ENCODE data around the gene CRHBP. TPM values are rescaled to one million over a fixed set of nuclear protein-coding genes. Genes with fewer than 3 reads are reported as not detected.
A peak's percentile ranks its signal among the peaks of the same experiment; 100 is the strongest.
"Not testable (repeated sequence)": the region's sequence is repeated elsewhere in the genome, so short reads cannot be mapped to it uniquely, and the experiment has no call there.

CRHBP gene
- total and polyA plus RNA-seq, 2 donors (not counting 1 experiment from before 2014, with no cell fraction given), result 0.17 TPM

GRCh38 chr5:76943006-76943405, 9.8 kb upstream of the CRHBP start:
- H3K4me2 ChIP-seq (ENCODE audit: extremely low read depth, insufficient read depth, low read length), result no peak overlapping the region
- H3K9me3 ChIP-seq (ENCODE audit: control insufficient read depth, insufficient read depth, low read depth, low read length), result no peaks in the 10 kb centered on the region
- no peaks in the 10 kb centered on the region for H3K36me3 ChIP-seq (ENCODE audit: control insufficient read depth, insufficient read depth, low read length)
- TF ChIP-seq EZH2 (IDR thresholded peaks at IDR 0.05; ENCODE audit: low read length, missing control alignments), result no peak
- no peak for TF ChIP-seq CTCF (conservative IDR thresholded peaks at IDR 0.05 in 1 of 2, IDR thresholded peaks at IDR 0.05 in 1 of 2; ENCODE audit: low read depth in 1 of 2, low read length in 2 of 2)
- H3K27me3 ChIP-seq (ENCODE audit: control insufficient read depth, insufficient read depth, low read length), result no peaks in the 10 kb centered on the region
- no peak overlapping the region for H3K9ac ChIP-seq (ENCODE audit: insufficient read depth, low read length)
- no peak for DNase-seq (ENCODE audit: low read depth in 2 of 2)
- no peak overlapping the region for H3K4me3 ChIP-seq (replicated peaks in 1 of 4; ENCODE audit: control extremely low read depth in 1 of 4, insufficient read depth in 1 of 4, low read depth in 3 of 4, low read length in 4 of 4)
- H4K20me1 ChIP-seq (ENCODE audit: control insufficient read depth, extremely low read depth, insufficient read depth, low read length), result no peaks in the 10 kb centered on the region
- no peak overlapping the region for H2AFZ ChIP-seq (ENCODE audit: low read length)
- H3K79me2 ChIP-seq (ENCODE audit: control insufficient read depth, insufficient read depth, low read length), result no peaks in the 10 kb centered on the region
- no peak overlapping the region for H3K27ac ChIP-seq (ENCODE audit: insufficient read depth, low read length)
- H3K4me1 ChIP-seq (ENCODE audit: control insufficient read depth, extremely low read depth, insufficient read depth, low read length), result no peaks in the 10 kb centered on the region

GRCh38 chr5:76944638-76945037, 8.2 kb upstream of the CRHBP start:
- H3K4me3 ChIP-seq (replicated peaks in 1 of 4; ENCODE audit: control extremely low read depth in 1 of 4, insufficient read depth in 1 of 4, low read depth in 3 of 4, low read length in 4 of 4), result no peak overlapping the region
- no peak overlapping the region for H3K4me2 ChIP-seq (ENCODE audit: extremely low read depth, insufficient read depth, low read length)
- no peak overlapping the region for H3K9ac ChIP-seq (ENCODE audit: insufficient read depth, low read length)
- H3K4me1 ChIP-seq (ENCODE audit: control insufficient read depth, extremely low read depth, insufficient read depth, low read length), result no peaks in the 10 kb centered on the region
- TF ChIP-seq EZH2 (IDR thresholded peaks at IDR 0.05; ENCODE audit: low read length, missing control alignments) (no peak), CTCF (conservative IDR thresholded peaks at IDR 0.05 in 1 of 2, IDR thresholded peaks at IDR 0.05 in 1 of 2; ENCODE audit: low read depth in 1 of 2, low read length in 2 of 2) (no peak)
- peak in 1 of 2 donors; percentile 59 for DNase-seq (ENCODE audit: low read depth in 2 of 2)
- H4K20me1 ChIP-seq (ENCODE audit: control insufficient read depth, extremely low read depth, insufficient read depth, low read length), result no peaks in the 10 kb centered on the region
- no peaks in the 10 kb centered on the region for H3K27me3 ChIP-seq (ENCODE audit: control insufficient read depth, insufficient read depth, low read length)
- no peak overlapping the region for H3K27ac ChIP-seq (ENCODE audit: insufficient read depth, low read length)
- no peaks in the 10 kb centered on the region for H3K36me3 ChIP-seq (ENCODE audit: control insufficient read depth, insufficient read depth, low read length)
- H3K79me2 ChIP-seq (ENCODE audit: control insufficient read depth, insufficient read depth, low read length), result no peaks in the 10 kb centered on the region
- H3K9me3 ChIP-seq (ENCODE audit: control insufficient read depth, insufficient read depth, low read depth, low read length), result no peaks in the 10 kb centered on the region
- H2AFZ ChIP-seq (ENCODE audit: low read length), result no peak overlapping the region

DNA sequence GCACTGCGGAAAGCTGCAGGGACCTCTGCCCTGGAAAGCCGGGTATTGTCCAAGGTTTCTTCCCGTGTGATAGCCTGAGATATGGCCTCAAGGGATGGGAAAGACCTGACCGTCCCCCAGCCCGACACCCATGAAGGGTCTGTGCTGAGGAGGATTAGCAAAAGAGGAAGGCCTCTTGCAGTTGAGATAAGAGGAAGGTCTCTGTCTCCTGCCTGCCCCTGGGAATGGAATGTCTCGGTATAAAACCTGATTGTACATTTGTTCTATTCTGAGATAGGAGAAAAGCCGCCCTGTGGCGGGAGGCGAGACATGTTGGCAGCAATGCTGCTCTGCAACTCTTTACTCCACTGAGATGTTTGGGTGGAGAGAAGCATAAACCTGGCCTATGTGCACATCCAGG, 7.6 kb upstream of the CRHBP start:
- not testable (repeated sequence) for H3K4me3 ChIP-seq (replicated peaks in 1 of 4; ENCODE audit: control extremely low read depth in 1 of 4, insufficient read depth in 1 of 4, low read depth in 3 of 4, low read length in 4 of 4); H3K27me3 ChIP-seq (ENCODE audit: control insufficient read depth, insufficient read depth, low read length); H3K9ac ChIP-seq (ENCODE audit: insufficient read depth, low read length); H3K79me2 ChIP-seq (ENCODE audit: control insufficient read depth, insufficient read depth, low read length); H2AFZ ChIP-seq (ENCODE audit: low read length); H4K20me1 ChIP-seq (ENCODE audit: control insufficient read depth, extremely low read depth, insufficient read depth, low read length); H3K4me2 ChIP-seq (ENCODE audit: extremely low read depth, insufficient read depth, low read length); H3K9me3 ChIP-seq (ENCODE audit: control insufficient read depth, insufficient read depth, low read depth, low read length); DNase-seq (ENCODE audit: low read depth in 2 of 2); H3K27ac ChIP-seq (ENCODE audit: insufficient read depth, low read length); H3K36me3 ChIP-seq (ENCODE audit: control insufficient read depth, insufficient read depth, low read length); H3K4me1 ChIP-seq (ENCODE audit: control insufficient read depth, extremely low read depth, insufficient read depth, low read length)
